SK-N-SH (cell line): ENCODE data around the gene CD34. TPM values are rescaled to one million over a fixed set of nuclear protein-coding genes. Genes with fewer than 3 reads are reported as not detected.

Experiments used
- CTCF ChIA-PET: fragments of 300-600, 350-600 bp; formaldehyde crosslinking; extraction: SDS; loops from one replicate; lab custom pipeline; 2021; lab: Yijun Ruan, JAX
- POLR2A ChIA-PET: fragments of 350-600 bp; sonication (Branson Sonifier 250); formaldehyde crosslinking; extraction: SDS; loops from one replicate; lab custom pipeline; 2020; ENCODE audit warnings: antibody characterized with exemption, inconsistent platforms; lab: Yijun Ruan, JAX
- DNase-seq: peaks from one replicate; pipeline ENCODE4 v3.0.0; 2012
- H2AFZ ChIP-seq: fragments of 200-600 bp; sonication (generic); 2 replicates; pipeline ENCODE4 v1.8.1; 2016; ENCODE audit warnings: antibody characterized with exemption, mild to moderate bottlenecking, low read depth
- H3F3A ChIP-seq: fragments of 200-600 bp; sonication (generic); replicated peaks from 2 replicates; pipeline ENCODE3; 2016; ENCODE audit warnings: antibody characterized with exemption, mild to moderate bottlenecking; ENCODE audit not compliant: insufficient read depth
- H3K27ac ChIP-seq, 2 experiments: fragments of 200-500 bp in 1 of 2; fragments of 200-600 bp in 1 of 2; sonication (Bioruptor generic) in 1 of 2; sonication (generic), shearing (Covaris generic) in 1 of 2; 2 replicates each; pipeline versions ENCODE4 v1.5.1 to v1.6.1; 2014 to 2016; ENCODE audit warnings: low read depth in 2 of 2, inconsistent platforms in 1 of 2, low read length in 1 of 2, mild to moderate bottlenecking in 1 of 2, mixed read lengths in 1 of 2
- H3K27me3 ChIP-seq: fragments of 200-600 bp; sonication (generic), shearing (Covaris generic); 2 replicates; pipeline ENCODE4 v1.6.1; 2016; ENCODE audit warnings: mixed run types; ENCODE audit not compliant: insufficient read depth
- H3K36me3 ChIP-seq, 2 experiments: fragments of 200-500 bp in 1 of 2; fragments of 200-600 bp in 1 of 2; sonication (Bioruptor generic) in 1 of 2; sonication (generic) in 1 of 2; replicated peaks in 1 of 2; 2 replicates each; pipeline versions ENCODE3 to v1.5.1; 2014 to 2016; ENCODE audit warnings: low read length in 1 of 2, mild to moderate bottlenecking in 1 of 2; ENCODE audit not compliant: insufficient read depth in 2 of 2, control insufficient read depth in 1 of 2
- H3K4me1 ChIP-seq, 2 experiments: fragments of 200-500 bp in 1 of 2; fragments of 200-600 bp in 1 of 2; sonication (Bioruptor generic) in 1 of 2; sonication (generic), shearing (Covaris generic) in 1 of 2; 2 replicates each; pipeline versions ENCODE4 v1.5.1 to v1.6.1; 2014 to 2016; ENCODE audit warnings: low read depth in 1 of 2, low read length in 1 of 2, mixed run types in 1 of 2; ENCODE audit not compliant: insufficient read depth in 2 of 2, control insufficient read depth in 1 of 2
- H3K4me2 ChIP-seq: fragments of 200-600 bp; sonication (generic), shearing (Covaris generic); 2 replicates; pipeline ENCODE4 v1.6.1; 2017; ENCODE audit warnings: mixed run types
- H3K4me3 ChIP-seq, 2 experiments: fragments of 200-500 bp in 1 of 2; fragments of 200-600 bp in 1 of 2; sonication (Bioruptor generic) in 1 of 2; sonication (generic), shearing (Covaris generic) in 1 of 2; 2 replicates each; pipeline versions ENCODE4 v1.5.1 to v1.8.1; 2014 to 2016; ENCODE audit warnings: low read depth in 2 of 2, inconsistent platforms in 1 of 2, low read length in 1 of 2, mild to moderate bottlenecking in 1 of 2, mixed read lengths in 1 of 2, moderate library complexity in 1 of 2
- H3K79me2 ChIP-seq: fragments of 200-600 bp; sonication (generic); 2 replicates; pipeline ENCODE4 v1.8.1; 2017; ENCODE audit warnings: mild to moderate bottlenecking; ENCODE audit not compliant: insufficient read depth
- H3K9ac ChIP-seq: fragments of 200-600 bp; sonication (generic); 2 replicates; pipeline ENCODE4 v1.6.1; 2017; ENCODE audit warnings: mixed run types
- H3K9me2 ChIP-seq: fragments of 200-600 bp; sonication (generic); 2 replicates; pipeline ENCODE4 v1.6.1; 2017; ENCODE audit warnings: mixed run types
- H3K9me3 ChIP-seq: fragments of 200-600 bp; sonication (generic); 2 replicates; pipeline ENCODE4 v1.6.1; 2017; ENCODE audit warnings: mixed run types, mild to moderate bottlenecking, moderate library complexity
- H4K20me1 ChIP-seq: fragments of 200-600 bp; sonication (generic); 2 replicates; pipeline ENCODE4 v1.6.1; 2017; ENCODE audit warnings: mild to moderate bottlenecking, mixed run types; ENCODE audit not compliant: insufficient read depth
- CHD2 ChIP-seq: fragments of 150-350 bp; IDR thresholded peaks from 2 replicates; pipeline ENCODE4 v1.6.1; 2018; ENCODE audit warnings: low read length; ENCODE audit not compliant: partially characterized antibody
- ELF1 ChIP-seq: IDR thresholded peaks from 2 replicates; pipeline ENCODE4 v1.4.0; 2012
- EP300 ChIP-seq, 2 experiments: IDR thresholded peaks; 2 replicates each; pipeline versions ENCODE4 v1.4.0 to v1.6.1; 2012; ENCODE audit warnings: borderline replicate concordance in 1 of 2, low read depth in 1 of 2, low read length in 1 of 2
- FOSL2 ChIP-seq: IDR thresholded peaks from 2 replicates; pipeline ENCODE4 v1.4.0; 2012; ENCODE audit warnings: low read depth, mild to moderate bottlenecking, moderate library complexity, borderline replicate concordance
- GABPA ChIP-seq: IDR thresholded peaks from 2 replicates; pipeline ENCODE4 v1.4.0; 2012; ENCODE audit warnings: low read depth, mild to moderate bottlenecking
- GATA2 ChIP-seq: sonication (generic); formaldehyde crosslinking; IDR thresholded peaks from 2 replicates; pipeline ENCODE4 v1.5.0; 2020; ENCODE audit warnings: mild to moderate bottlenecking, missing genetic modification reagents
- IRF3 ChIP-seq: fragments of 150-350 bp; IDR thresholded peaks from 2 replicates; pipeline ENCODE4 v1.6.1; 2016; ENCODE audit warnings: mild to moderate bottlenecking, low read depth, low read length
- JUND ChIP-seq: IDR thresholded peaks from 2 replicates; pipeline ENCODE4 v1.4.0; 2012
- MEF2A ChIP-seq: IDR thresholded peaks from 2 replicates; pipeline ENCODE4 v1.4.0; 2012; ENCODE audit warnings: low read depth, borderline replicate concordance
- NFIC ChIP-seq: IDR thresholded peaks from 2 replicates; pipeline ENCODE4 v1.4.0; 2012; ENCODE audit warnings: borderline replicate concordance
- PBX3 ChIP-seq: IDR thresholded peaks from 2 replicates; pipeline ENCODE4; 2012
- POLR2AphosphoS5 ChIP-seq: IDR thresholded peaks from 2 replicates; pipeline ENCODE4 v1.6.1; 2012; ENCODE audit warnings: low read depth, low read length
- RAD21 ChIP-seq: IDR thresholded peaks from 2 replicates; pipeline ENCODE4 v1.6.1; 2012; ENCODE audit warnings: mild to moderate bottlenecking, low read length
- RXRA ChIP-seq: IDR thresholded peaks from 2 replicates; pipeline ENCODE4 v1.4.0; 2012; ENCODE audit warnings: low read depth, mild to moderate bottlenecking, borderline replicate concordance
- TCF12 ChIP-seq: IDR thresholded peaks from 2 replicates; pipeline ENCODE4 v1.4.0; 2012
- TEAD4 ChIP-seq: IDR thresholded peaks from 2 replicates; pipeline ENCODE4 v1.4.0; 2012; ENCODE audit warnings: mild to moderate bottlenecking, borderline replicate concordance; ENCODE audit not compliant: insufficient read depth
- USF2 ChIP-seq: fragments of 150-350 bp; IDR thresholded peaks from 2 replicates; pipeline ENCODE4 v1.6.1; 2017; ENCODE audit warnings: antibody characterized with exemption, low read length, low read depth, borderline replicate concordance
- YY1 ChIP-seq: IDR thresholded peaks from 2 replicates; pipeline ENCODE4 v1.4.0; 2012; ENCODE audit warnings: low read depth, mild to moderate bottlenecking
- ZBTB33 ChIP-seq: IDR thresholded peaks from 2 replicates; pipeline ENCODE4 v1.4.0; 2012; ENCODE audit warnings: low read depth, borderline replicate concordance
- WGBS: methylation state at CpG from one replicate; pipeline ENCODE4 v1.1.6; 2017; ENCODE audit warnings: low lambda C conversion rate; 5-methylcytosine and 5-hydroxymethylcytosine counted together
- polyA plus RNA-seq, 3 experiments: library from polyadenylated mRNA; depleted of rRNA; stranded (reverse); fragments of >200 nt; gene quantifications; 2 replicates each; pipeline ENCODE4 v1.2.3, GENCODE V29; 2012

The CD34 gene
- polyA plus RNA-seq, 1 of the 3 experiments (the other 2 are of a cell fraction): 0.59 TPM

GRCh38 chr1:207847116-207847515, 63.8 kb downstream of the CD34 start:
- no peak for TF ChIP-seq MEF2A
- no peak for TF ChIP-seq RAD21
- no peak for TF ChIP-seq RXRA
- peak; percentile 60; the same call in 1 of the 2 replicates for TF ChIP-seq JUND
- TF ChIP-seq TEAD4: peak; percentile 59; the same call in 1 of the 2 replicates
- TF ChIP-seq GATA2 (CRISPR knock-in tag): no peak
- TF ChIP-seq IRF3: no peak
- no peak for TF ChIP-seq GABPA
- peak; percentile 57; the same call in 1 of the 2 replicates for TF ChIP-seq POLR2AphosphoS5
- no peak for TF ChIP-seq CHD2
- no peak for TF ChIP-seq ELF1
- no peak for TF ChIP-seq YY1
- no peak for TF ChIP-seq USF2
- peak in 1 of 2 experiments; percentile 55; a peak in 1 of 4 replicates for TF ChIP-seq EP300 (IDR thresholded peaks at IDR 0.05; ENCODE audit: borderline replicate concordance in 1 of 2, low read depth in 1 of 2, low read length in 1 of 2)
- peak; percentile 23; the same call in 1 of the 2 replicates for TF ChIP-seq NFIC
- TF ChIP-seq TCF12: peak; percentile 95
- peak; percentile 39; the same call in 1 of the 2 replicates for TF ChIP-seq FOSL2
- no peak for TF ChIP-seq ZBTB33
- TF ChIP-seq PBX3: peak; percentile 88
- no peaks in the 10 kb centered on the region for H3K4me1 ChIP-seq
- H3K9ac ChIP-seq: no peak overlapping the region
- no peaks in the 10 kb centered on the region for H3K9me3 ChIP-seq
- 0 out of 2 replicates have a peak, but pooled peaks cover 8% of the 10 kb centered on the region for H3K79me2 ChIP-seq
- H3K27me3 ChIP-seq: no peaks in the 10 kb centered on the region
- H3K4me2 ChIP-seq: no peak overlapping the region
- peaks cover 0 to 3% of the 10 kb centered on the region in 2 experiments for H3K36me3 ChIP-seq
- CTCF ChIA-PET: interaction anchor here (1.4 kb wide), 2 partner anchors 18 to 116 kb away, joined by 3 to 5 read pairs; no protein-coding TSS in a partner anchor
- H3K9me2 ChIP-seq: no peaks in the 10 kb centered on the region
- WGBS: 70% methylated on average over 5 of the region's 5 CpGs
- POLR2A ChIA-PET: no interaction called here
- no peak overlapping the region; a peak in 1 of 4 replicates for H3K27ac ChIP-seq
- no peak overlapping the region for H2AFZ ChIP-seq
- DNase-seq: no peak
- H3F3A ChIP-seq: no peaks in the 10 kb centered on the region
- no peaks in the 10 kb centered on the region for H4K20me1 ChIP-seq
- no peak overlapping the region for H3K4me3 ChIP-seq
